Spleen (tissue), 11 donors: ENCODE results near the gene TIAM1. TPM values are rescaled to one million over a fixed set of nuclear protein-coding genes. Genes with fewer than 3 reads are reported as not detected.
A peak's percentile ranks its signal among the peaks of the same experiment; 100 is the strongest.

Source experiments
- DNase-seq: peaks from one replicate; pipeline ENCODE4 v3.0.0-alpha.2; 2020
- H3K27ac ChIP-seq, 8 donors: fragments of 200-600 bp; sonication (generic) in 7 of 8; 1 replicate in 4 of 8; 2 replicates in 4 of 8; pipeline versions ENCODE4 v1.5.0 to v1.8.0; 2016 to 2021; ENCODE audit warnings: inconsistent platforms in 4 of 8, mild to moderate bottlenecking in 4 of 8, moderate library complexity in 1 of 8
- H3K27me3 ChIP-seq, 7 donors: fragments of 200-600 bp; sonication (generic) in 6 of 7; replicated peaks in 1 of 7; 1 replicate in 4 of 7; 2 replicates in 3 of 7; pipeline versions ENCODE4 v1.5.0 to v1.8.0; 2016 to 2021; ENCODE audit warnings: inconsistent platforms in 3 of 7, mild to moderate bottlenecking in 1 of 7
- H3K36me3 ChIP-seq, 6 donors: fragments of 200-600 bp; sonication (generic) in 5 of 6; 1 replicate in 4 of 6; 2 replicates in 2 of 6; pipeline versions ENCODE4 v1.5.0 to v1.8.0; 2016 to 2021; ENCODE audit warnings: inconsistent platforms in 2 of 6
- H3K4me1 ChIP-seq, 6 donors: fragments of 200-600 bp; sonication (generic) in 5 of 6; 1 replicate in 3 of 6; 2 replicates in 3 of 6; pipeline versions ENCODE4 v1.5.0 to v1.8.0; 2016 to 2021; ENCODE audit warnings: inconsistent platforms in 3 of 6
- H3K4me3 ChIP-seq, 8 donors: fragments of 200-600 bp; sonication (generic) in 7 of 8; 1 replicate in 4 of 8; 2 replicates in 4 of 8; pipeline versions ENCODE4 v1.5.0 to v1.8.0; 2016 to 2021; ENCODE audit warnings: inconsistent platforms in 4 of 8, mild to moderate bottlenecking in 4 of 8, moderate library complexity in 2 of 8
- H3K9me3 ChIP-seq, 8 donors: fragments of 200-600 bp; sonication (generic) in 7 of 8; 1 replicate in 4 of 8; 2 replicates in 4 of 8; pipeline versions ENCODE4 v1.5.0 to v1.8.0; 2016 to 2021; ENCODE audit warnings: inconsistent platforms in 4 of 8
- POLR2A ChIP-seq, 3 donors: fragments of 450-650 bp; IDR thresholded peaks; one replicate each; pipeline ENCODE4 v1.5.1; 2017; ENCODE audit warnings: antibody characterized with exemption in 3 of 3, mild to moderate bottlenecking in 1 of 3
- POLR2AphosphoS5 ChIP-seq, 3 donors: sonication (generic); formaldehyde crosslinking; IDR thresholded peaks; one replicate each; pipeline ENCODE4 v1.5.1; 2017; ENCODE audit warnings: antibody characterized with exemption in 3 of 3
- WGBS, 5 donors: extraction: QIAGEN DNeasy Blood & Tissue Kit in 3 of 5; methylation state at CpG; one replicate each; pipeline versions ENCODE4 v1.1.5 to v1.1.7; 2013 to 2018; 5-methylcytosine and 5-hydroxymethylcytosine counted together
- intact Hi-C: fragments of 100-400 bp; cut with DNase I; formaldehyde crosslinking; loops from one replicate; pipeline ENCODE4 v1.15.0; 2023; ENCODE audit warnings: low total_unique reads
- polyA plus RNA-seq, 3 donors: library from polyadenylated mRNA; stranded (reverse); fragments of 200-250 nt; gene quantifications; one replicate each; pipeline ENCODE4 v1.2.1, GENCODE V29; 2013
- total RNA-seq, 7 donors: library from RNA; depleted of rRNA in 3 of 7; stranded (reverse); fragments of >200 nt in 3 of 7; fragmentation: NEBNext Ultra II Directional in 4 of 7; extraction: Animal tissue kit (Norgen Biotek cat#: 25700) in 4 of 7; gene quantifications; one replicate each; pipeline versions ENCODE4 v1.1.0 to v1.2.1, GENCODE V29; 2016 to 2021
- TF ChIP-seq, protein P1 (sequence below), 11 experiments: fragments of 200-600 bp in 7 of 11; fragments of 450-650 bp in 4 of 11; sonication (generic) in 4 of 11; IDR thresholded peaks in 8 of 11; conservative IDR thresholded peaks in 3 of 11; 1 replicate in 7 of 11; 2 replicates in 4 of 11; pipeline versions ENCODE4 v1.4.0 to v1.8.0; 2016 to 2021; ENCODE audit warnings: antibody characterized with exemption in 11 of 11, inconsistent platforms in 4 of 11, mild to moderate bottlenecking in 1 of 11
- donor health status: healthy with polysubstance abuse.
- donor health status: DM: no; HTN: no; CAD: no; lungs with moderate emphysema.
- donor health status: DM: no; HTN: no; CAD: no.
- donor health status: Bipolar disorder and iron deficiency.
- donor health status: healthy.
- donor health status: DM: no; HTN: no; CAD: no.
- donor health status: DM: yes; HTN: yes; CAD: no.

Gene TIAM1
- total and polyA plus RNA-seq, 10 donors = 1.9 to 35.0 (median 18.4) TPM

DNA sequence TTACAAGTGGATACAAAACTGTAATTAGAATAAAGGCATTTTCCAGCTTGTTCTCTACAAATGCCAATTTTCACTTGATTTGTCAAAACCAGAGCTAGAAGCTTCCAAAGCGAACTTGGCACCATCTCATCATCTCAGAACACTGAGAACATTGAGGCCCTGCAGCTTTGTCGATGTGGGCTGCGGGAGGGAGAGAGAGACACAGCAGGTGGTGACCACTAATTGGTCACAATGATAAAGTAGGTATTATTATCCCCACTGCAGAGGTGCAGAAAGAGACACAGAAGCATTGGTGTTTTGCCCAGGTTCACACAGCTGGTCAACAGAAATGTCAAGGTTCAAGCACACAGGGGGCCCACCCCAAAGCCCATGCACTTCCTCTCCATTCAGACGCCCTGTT lies 233.6 kb downstream of the TIAM1 start:
- 57 to 71% (median 65%) methylated on average over 4 of the region's 4 CpGs for WGBS, 5 donors
- peaks cover 0 to 4% (median 0%) of the 10 kb centered on the region in 7 donors for H3K27me3 ChIP-seq
- intact Hi-C loops = no loop called here
- peaks cover 0 to 23% (median 13%) of the 10 kb centered on the region in 6 donors for H3K4me1 ChIP-seq
- no peak overlapping the region for H3K27ac ChIP-seq
- H3K9me3 ChIP-seq = peaks cover 0 to 5% (median 0%) of the 10 kb centered on the region in 8 donors
- no peaks in the 10 kb centered on the region for H3K36me3 ChIP-seq
- no peak for DNase-seq
- TF ChIP-seq POLR2AphosphoS5 (IDR thresholded peaks at IDR 0.05) (no peak), POLR2A (IDR thresholded peaks at IDR 0.05) (no peak)
- TF ChIP-seq, protein P1, sequence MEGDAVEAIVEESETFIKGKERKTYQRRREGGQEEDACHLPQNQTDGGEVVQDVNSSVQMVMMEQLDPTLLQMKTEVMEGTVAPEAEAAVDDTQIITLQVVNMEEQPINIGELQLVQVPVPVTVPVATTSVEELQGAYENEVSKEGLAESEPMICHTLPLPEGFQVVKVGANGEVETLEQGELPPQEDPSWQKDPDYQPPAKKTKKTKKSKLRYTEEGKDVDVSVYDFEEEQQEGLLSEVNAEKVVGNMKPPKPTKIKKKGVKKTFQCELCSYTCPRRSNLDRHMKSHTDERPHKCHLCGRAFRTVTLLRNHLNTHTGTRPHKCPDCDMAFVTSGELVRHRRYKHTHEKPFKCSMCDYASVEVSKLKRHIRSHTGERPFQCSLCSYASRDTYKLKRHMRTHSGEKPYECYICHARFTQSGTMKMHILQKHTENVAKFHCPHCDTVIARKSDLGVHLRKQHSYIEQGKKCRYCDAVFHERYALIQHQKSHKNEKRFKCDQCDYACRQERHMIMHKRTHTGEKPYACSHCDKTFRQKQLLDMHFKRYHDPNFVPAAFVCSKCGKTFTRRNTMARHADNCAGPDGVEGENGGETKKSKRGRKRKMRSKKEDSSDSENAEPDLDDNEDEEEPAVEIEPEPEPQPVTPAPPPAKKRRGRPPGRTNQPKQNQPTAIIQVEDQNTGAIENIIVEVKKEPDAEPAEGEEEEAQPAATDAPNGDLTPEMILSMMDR (IDR thresholded peaks at IDR 0.05 in 8 of 11, conservative IDR thresholded peaks at IDR 0.05 in 3 of 11) = no peak
- no peak overlapping the region for H3K4me3 ChIP-seq

GRCh38 chr21:31107871-31108270 lies 236.2 kb downstream of the TIAM1 start:
- intact Hi-C loops = no loop called here
- no peak for TF ChIP-seq POLR2A (IDR thresholded peaks at IDR 0.05)
- no peak for TF ChIP-seq POLR2AphosphoS5 (IDR thresholded peaks at IDR 0.05)
- TF ChIP-seq, protein P1 (IDR thresholded peaks at IDR 0.05 in 8 of 11, conservative IDR thresholded peaks at IDR 0.05 in 3 of 11) = no peak
- Histone ChIP-seq H3K4me1 (peaks cover 0 to 30% (median 20%) of the 10 kb centered on the region in 6 donors), H3K36me3 (no peaks in the 10 kb centered on the region), H3K9me3 (peaks cover 0 to 5% (median 0%) of the 10 kb centered on the region in 8 donors), H3K4me3 (no peak overlapping the region), H3K27ac (peak overlapping the region in 4 of 8 donors; percentile 9 to 53 (median 46)), H3K27me3 (peaks cover 0 to 3% (median 0%) of the 10 kb centered on the region in 7 donors)
- DNase-seq = no peak
- 26 to 36% (median 28%) methylated on average over 1 of the region's 1 CpG for WGBS, 5 donors

GRCh38 chr21:31107176-31107785 lies 236.8 kb downstream of the TIAM1 start:
- intact Hi-C loops = no loop called here
- TF ChIP-seq, protein P1 (IDR thresholded peaks at IDR 0.05 in 8 of 11, conservative IDR thresholded peaks at IDR 0.05 in 3 of 11) = no peak
- no peak for TF ChIP-seq POLR2A (IDR thresholded peaks at IDR 0.05)
- TF ChIP-seq POLR2AphosphoS5 (IDR thresholded peaks at IDR 0.05) = no peak
- DNase-seq = no peak
- Histone ChIP-seq H3K27ac (peak overlapping the region in 3 of 8 donors; percentile 39 to 53 (median 53)), H3K4me1 (peaks cover 0 to 31% (median 20%) of the 10 kb centered on the region in 6 donors), H3K27me3 (no peaks in the 10 kb centered on the region), H3K36me3 (no peaks in the 10 kb centered on the region), H3K4me3 (no peak overlapping the region), H3K9me3 (peaks cover 0 to 5% (median 0%) of the 10 kb centered on the region in 8 donors)
- 79 to 91% (median 85%) methylated on average over 4 of the region's 4 CpGs for WGBS, 5 donors

- peaks cover 0 to 9% (median 0%) of the 10 kb centered on the region in 7 donors for H3K27me3 ChIP-seq
Observed at GRCh38 chr21:31103571-31104265, 240.3 kb downstream of the TIAM1 start.

More at GRCh38 chr21:31103571-31104265, 240.3 kb downstream of the TIAM1 start:
- TF ChIP-seq POLR2AphosphoS5 (IDR thresholded peaks at IDR 0.05) = no peak
- TF ChIP-seq, protein P1 (IDR thresholded peaks at IDR 0.05 in 8 of 11, conservative IDR thresholded peaks at IDR 0.05 in 3 of 11) = no peak
- no peak for TF ChIP-seq POLR2A (IDR thresholded peaks at IDR 0.05)
- no peaks in the 10 kb centered on the region for H3K36me3 ChIP-seq
- 73 to 87% (median 80%) methylated on average over 4 of the region's 4 CpGs for whole genome bisulfite sequencing, 5 donors
- intact Hi-C loops = loop anchor here (5.0 kb wide), 1 partner anchor 499 kb away; no protein-coding TSS in a partner anchor
- peak overlapping the region in 1 of 8 donors; percentile 17 for H3K27ac ChIP-seq
- peaks cover 0 to 26% (median 17%) of the 10 kb centered on the region in 6 donors for H3K4me1 ChIP-seq
- H3K4me3 ChIP-seq = no peak overlapping the region
- peaks cover 0 to 5% (median 0%) of the 10 kb centered on the region in 8 donors for H3K9me3 ChIP-seq
- DNase-seq = no peak
